ENCODE results near the gene ZMYND19.
"Not testable (repeated sequence)": the region's sequence is repeated elsewhere in the genome, so short reads cannot be mapped to it uniquely, and the experiment has no call there.

The ZMYND19 gene

DNA sequence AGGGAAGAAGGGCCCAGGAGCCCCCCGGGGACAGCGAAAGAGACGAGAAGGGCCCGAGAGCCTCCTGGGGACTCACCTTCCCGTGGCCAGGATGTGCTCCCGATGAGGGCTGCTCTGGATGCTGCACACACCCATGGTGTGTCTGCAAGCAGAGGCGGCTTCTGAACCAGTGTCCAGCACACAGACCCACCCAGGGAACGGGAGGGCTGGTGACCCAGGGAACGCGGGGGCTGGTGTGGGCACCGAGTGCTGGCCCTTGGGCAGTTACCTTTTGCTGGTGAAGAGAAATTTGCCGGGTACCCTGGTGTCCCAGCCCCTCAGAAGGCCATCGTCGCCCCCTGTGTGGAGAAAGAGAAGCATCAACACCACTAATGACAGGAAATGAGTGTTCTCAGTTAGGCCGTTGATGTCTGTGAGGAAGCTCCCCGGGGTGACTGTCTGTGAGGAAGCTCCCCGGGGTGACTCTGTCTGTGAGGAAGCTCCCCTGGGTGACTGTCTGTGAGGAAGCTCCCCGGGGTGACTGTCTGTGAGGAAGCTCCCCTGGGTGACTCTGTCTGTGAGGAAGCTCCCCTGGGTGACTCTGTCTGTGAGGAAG is 25.4 kb downstream of the ZMYND19 start:
- TF ChIP-seq, protein P1, sequence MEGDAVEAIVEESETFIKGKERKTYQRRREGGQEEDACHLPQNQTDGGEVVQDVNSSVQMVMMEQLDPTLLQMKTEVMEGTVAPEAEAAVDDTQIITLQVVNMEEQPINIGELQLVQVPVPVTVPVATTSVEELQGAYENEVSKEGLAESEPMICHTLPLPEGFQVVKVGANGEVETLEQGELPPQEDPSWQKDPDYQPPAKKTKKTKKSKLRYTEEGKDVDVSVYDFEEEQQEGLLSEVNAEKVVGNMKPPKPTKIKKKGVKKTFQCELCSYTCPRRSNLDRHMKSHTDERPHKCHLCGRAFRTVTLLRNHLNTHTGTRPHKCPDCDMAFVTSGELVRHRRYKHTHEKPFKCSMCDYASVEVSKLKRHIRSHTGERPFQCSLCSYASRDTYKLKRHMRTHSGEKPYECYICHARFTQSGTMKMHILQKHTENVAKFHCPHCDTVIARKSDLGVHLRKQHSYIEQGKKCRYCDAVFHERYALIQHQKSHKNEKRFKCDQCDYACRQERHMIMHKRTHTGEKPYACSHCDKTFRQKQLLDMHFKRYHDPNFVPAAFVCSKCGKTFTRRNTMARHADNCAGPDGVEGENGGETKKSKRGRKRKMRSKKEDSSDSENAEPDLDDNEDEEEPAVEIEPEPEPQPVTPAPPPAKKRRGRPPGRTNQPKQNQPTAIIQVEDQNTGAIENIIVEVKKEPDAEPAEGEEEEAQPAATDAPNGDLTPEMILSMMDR (IDR thresholded peaks at IDR 0.05; ENCODE audit: extremely low read depth, missing control alignments): no peak
- DNase-seq (ENCODE audit: low spot score): no peak

DNA sequence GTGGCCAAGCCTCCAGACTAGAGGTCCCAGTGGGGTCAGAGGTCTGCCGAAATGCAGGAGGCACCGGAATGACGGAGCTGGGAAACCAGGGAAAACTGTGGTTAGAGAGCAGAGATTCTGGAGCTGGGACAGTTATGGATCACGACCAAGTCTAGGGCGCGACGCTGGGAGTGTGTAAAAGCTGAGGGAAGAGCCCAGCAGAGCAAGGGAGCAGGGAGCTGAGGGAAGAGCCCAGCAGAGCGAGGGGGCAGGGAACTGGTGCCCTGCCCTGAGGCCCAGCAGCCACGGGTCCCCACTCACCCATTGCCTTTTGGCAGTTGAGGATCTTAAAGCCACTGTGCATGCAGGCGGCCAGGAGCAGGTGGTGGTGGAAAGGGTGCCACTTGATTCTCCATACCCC is 26.2 kb downstream of the ZMYND19 start:
- DNase-seq (ENCODE audit: low spot score): no peak
- TF ChIP-seq, protein P1 (IDR thresholded peaks at IDR 0.05; ENCODE audit: extremely low read depth, missing control alignments): no peak

DNA sequence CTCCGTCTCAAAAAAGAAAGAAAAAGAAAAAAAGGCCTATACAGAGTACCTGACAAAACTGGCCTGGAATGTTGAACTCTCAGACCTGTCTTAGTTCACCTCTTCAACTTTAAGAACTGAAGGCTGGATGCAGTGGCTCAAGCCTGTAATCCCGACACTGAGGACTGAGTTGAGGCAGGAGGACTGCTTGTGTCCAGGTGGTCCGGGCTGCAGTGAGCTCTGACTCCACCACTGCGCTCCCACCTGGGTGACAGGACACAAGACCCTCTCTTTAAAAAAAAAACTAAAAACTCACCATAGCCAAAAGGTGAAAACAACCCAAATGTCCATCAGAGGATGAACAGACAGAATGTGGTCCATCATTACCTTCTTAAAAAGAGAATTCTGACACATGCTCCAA is 32.2 kb downstream of the ZMYND19 start:
- TF ChIP-seq, protein P1 (IDR thresholded peaks at IDR 0.05; ENCODE audit: extremely low read depth, missing control alignments): no peak
- no peak for DNase-seq (ENCODE audit: low spot score)

DNA sequence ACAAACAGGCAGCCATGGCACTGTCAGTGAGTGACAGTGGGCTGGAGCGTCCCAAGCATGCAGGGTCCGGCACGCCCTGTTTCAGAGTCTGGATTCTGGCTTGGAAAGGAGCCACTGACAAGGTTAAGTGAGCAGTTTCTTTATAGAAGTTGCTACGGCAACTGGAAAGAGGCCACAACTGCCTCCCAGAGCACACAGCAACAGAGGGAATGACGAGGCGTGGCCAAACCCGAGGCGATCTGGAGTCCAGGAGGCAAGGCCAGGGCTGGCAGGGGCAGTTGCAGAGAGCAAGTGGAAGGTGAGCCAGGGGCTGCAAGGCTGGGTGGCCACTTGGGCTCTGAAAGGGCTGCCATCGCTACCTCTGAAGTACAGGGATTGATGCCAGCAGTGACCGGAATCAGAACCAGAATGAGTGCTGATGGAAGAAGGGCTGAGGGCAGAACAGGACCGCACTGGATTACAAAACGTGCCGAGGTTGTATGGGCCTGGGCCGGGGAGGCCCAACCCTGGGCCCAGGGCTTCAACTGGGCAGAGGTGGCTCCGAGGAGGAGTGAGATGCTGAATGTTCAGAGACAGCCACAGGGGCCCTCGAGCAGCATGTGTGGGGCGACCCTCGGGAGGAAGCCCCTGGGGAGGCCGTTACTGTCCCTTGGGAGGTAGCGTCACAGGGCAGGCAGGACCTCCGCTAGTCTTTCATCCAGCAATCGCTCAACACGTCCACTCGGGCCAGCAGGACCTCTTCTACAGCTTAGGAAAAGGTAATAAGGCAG is 34.1 kb downstream of the ZMYND19 start:
- DNase-seq (ENCODE audit: low spot score): no peak

DNA sequence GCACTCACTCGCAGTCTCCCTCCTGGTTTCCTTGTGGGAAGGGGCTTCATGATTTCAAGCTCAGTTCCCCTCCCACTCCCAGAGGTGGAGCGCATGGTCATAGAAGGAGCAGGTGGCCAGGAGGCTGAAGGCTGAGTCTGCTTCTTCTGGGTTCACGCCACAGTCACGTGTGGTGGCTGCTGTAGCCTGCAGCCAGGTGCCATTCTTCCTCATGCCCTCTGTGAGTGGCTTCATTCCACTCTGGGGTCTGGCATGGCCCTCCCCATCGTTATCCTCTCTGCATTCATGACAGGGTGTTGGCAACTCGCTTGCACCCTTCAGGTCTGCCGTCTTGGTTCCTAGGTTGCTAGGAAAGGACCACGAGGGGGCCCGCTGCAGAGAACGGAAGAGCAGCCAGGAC is 35.1 kb downstream of the ZMYND19 start:
- TF ChIP-seq, protein P1 (IDR thresholded peaks at IDR 0.05; ENCODE audit: extremely low read depth, missing control alignments): no peak
- no peak for DNase-seq (ENCODE audit: low spot score)

More for the DNA sequence above, 34.1 kb downstream of the ZMYND19 start:
- TF ChIP-seq, protein P1 (IDR thresholded peaks at IDR 0.05; ENCODE audit: extremely low read depth, missing control alignments): no peak

DNA sequence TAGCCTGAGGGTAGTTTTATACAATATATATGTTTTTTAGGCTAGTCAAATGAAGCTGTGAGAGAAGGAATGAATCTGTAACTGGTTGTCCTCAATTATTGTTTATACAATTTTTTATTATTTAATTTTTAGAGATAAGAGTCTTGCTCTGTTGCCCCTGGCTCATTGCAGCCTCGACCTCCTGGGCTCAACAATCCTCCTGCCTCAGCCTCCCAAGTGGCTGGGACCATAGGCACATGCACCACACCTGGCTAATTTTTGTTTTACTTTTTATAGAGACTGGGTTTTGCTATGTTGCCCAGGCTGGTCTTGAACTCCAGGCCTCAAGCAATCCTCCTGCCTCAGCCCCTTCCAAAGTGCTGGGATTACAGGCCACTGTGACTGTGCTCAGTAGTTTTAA is 36.0 kb downstream of the ZMYND19 start:
- DNase-seq (ENCODE audit: low spot score): no peak
- TF ChIP-seq, protein P1 (IDR thresholded peaks at IDR 0.05; ENCODE audit: extremely low read depth, missing control alignments): no peak

DNA sequence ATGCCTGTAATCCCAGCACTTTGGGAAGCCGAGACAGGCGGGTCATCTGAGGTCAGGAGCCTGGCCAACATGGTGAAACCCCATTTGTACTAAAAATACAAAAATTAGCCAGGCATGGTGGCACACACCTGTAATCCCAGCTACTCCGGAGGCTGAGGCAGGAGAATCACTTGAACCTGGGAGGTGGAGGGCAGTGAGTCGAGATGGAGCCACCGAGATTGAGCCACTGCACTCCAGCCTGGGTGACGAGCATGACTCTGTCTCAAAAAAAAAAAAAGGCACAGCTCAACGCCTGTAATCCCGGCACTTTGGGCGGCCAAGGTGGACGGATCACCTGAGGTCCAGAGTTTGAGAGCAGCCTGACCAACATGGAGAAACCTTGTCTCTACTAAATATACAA is 36.7 kb downstream of the ZMYND19 start:
- DNase-seq (ENCODE audit: low spot score): not testable (repeated sequence)
